ENCODE measurements around the gene RIN2.

Gene RIN2

DNA sequence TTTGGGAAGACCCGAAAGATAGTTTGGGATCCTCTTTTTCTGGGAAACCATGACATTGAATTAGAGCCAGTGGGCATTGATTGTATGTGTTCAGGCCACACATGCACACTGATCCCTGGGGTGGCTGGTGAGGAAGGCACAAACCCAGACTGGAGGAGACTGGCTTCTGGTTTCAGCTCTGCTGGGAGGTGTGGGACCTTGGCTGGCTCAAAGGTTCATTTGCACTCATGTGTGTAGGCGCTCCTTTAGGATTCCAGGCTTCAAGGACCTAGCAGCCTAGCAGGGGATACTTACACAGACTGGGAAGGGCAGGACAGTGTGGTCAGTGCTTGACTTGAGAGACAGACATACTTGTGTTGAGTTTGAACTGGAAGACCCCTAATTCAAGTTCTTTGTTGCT, 7.2 kb downstream of the RIN2 start:
- DNase-seq (ENCODE audit: low read depth in 2 of 2, low spot score in 1 of 2): no peak

DNA sequence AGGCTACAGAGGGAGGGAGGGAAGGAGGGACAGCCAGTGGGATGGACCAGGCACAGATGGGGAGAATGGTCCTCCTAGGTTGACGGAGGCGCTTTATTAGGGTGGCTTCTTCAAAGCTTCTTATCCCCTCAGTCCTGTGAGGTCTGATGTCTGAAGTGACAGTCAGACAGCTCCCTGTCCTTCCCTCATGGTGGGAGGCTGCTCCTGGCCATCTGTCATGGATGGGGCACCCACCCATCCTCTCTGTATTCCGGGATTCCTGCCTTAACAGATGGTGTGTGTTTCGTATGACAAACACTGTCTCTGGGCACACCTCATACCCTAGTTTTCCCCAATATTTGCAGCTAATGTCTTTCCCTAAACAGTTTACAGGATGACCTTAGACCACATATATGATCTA, 7.9 kb downstream of the RIN2 start:
- DNase-seq (ENCODE audit: low read depth in 2 of 2, low spot score in 1 of 2): no peak

DNA sequence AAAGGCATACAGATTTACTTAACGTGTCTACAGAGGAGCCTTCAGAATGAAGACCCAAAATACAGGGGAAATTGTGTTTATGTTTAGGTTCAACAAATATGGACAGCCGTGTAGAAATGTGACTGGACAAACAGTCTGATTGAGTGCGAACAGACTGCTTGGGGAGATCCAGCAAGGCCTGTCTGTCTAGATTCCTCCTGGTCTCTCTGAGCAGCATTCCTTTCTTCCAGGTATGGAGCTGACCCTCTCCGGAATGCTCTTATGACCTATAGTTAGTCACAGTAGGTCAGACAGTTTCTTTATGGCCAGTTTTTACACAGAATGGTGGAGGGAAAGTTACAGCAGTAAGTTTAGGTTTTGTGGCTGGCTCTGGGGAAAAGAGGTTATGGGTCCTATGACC, 9.0 kb downstream of the RIN2 start:
- DNase-seq (ENCODE audit: low read depth in 2 of 2, low spot score in 1 of 2): no peak

DNA sequence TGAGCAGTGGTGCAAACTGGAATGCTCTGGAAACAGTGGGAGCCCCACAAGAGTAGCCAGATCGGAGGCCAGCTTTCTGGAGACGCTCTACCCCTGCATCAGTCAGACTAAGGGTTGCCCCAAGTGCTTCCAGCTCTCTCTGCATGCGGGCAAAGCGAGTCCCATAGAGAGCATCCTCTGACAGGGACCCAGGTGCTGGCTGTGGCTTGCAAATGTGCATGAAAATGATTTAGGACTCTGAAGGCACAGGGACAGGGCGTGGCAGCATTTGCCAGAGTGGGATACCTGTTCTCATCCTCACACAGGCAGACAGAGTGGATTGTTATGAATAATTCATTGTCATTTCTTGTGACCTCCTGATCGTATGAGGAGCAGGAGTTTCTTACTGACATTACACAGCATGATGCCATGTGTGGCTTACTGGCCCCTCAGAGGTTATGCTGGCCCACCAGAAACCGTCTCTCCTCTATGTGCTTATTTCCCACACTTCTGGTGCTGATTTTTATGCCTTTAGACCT, 10.3 kb downstream of the RIN2 start:
- DNase-seq (ENCODE audit: low read depth in 2 of 2, low spot score in 1 of 2): no peak

DNA sequence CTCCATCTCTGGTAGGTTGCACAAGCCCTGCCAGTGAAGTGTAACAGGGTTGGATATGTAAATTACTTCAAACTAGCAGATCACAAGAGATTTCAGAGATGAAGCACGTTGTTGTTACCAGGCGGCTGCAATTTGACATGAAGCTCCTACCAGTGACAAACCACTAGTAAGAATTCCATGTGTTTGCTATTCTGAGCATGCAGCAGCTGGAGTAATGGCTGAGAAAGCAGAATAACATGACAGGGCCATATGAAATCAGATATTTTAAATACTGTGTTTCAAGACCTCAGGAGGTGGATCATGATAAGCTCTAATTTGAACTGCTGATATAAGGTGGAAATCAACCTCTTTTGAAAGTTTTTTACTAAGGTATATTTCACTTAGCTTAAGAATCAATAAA, 11.4 kb downstream of the RIN2 start:
- DNase-seq (ENCODE audit: low read depth in 2 of 2, low spot score in 1 of 2): no peak

DNA sequence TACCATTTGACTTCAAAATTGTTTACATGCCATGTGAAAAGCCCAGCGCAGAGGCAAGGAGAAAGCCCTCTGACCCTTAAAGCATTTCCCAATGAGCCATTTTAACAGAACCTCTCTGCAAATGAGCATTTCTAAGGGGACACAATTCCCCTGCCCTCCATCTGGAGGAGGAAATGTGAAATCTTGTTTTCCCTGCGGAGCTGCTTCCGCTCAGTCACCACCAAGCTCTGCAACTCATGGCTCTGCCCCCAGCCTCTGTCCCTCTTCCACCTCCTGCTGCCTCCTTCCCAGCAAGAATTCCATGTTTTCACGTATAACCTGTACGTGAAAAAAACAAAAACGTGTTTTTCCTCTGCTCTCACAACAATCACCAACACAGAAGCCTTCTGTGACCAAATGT, 12.3 kb downstream of the RIN2 start:
- DNase-seq (ENCODE audit: low read depth in 2 of 2, low spot score in 1 of 2): no peak

DNA sequence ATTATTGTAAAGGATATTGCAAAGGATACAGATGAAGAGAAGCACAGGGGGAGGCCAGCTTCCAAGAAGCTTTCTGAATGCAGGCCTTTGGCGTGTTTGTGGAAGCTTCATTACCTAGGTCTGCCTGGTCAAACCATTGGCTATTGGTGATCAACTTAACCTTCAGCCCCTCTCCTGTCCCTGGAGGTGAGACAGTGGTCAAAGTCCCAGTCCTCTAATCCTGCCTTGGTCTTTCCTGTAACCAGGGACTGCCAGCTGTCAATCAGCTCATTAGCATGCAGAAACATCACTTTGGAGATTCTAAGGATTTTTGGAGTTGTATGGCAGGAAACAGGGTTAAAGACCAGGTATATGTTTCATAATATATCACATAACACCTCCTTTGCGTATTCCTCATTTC, 13.0 kb downstream of the RIN2 start:
- no peak for DNase-seq (ENCODE audit: low read depth in 2 of 2, low spot score in 1 of 2)

DNA sequence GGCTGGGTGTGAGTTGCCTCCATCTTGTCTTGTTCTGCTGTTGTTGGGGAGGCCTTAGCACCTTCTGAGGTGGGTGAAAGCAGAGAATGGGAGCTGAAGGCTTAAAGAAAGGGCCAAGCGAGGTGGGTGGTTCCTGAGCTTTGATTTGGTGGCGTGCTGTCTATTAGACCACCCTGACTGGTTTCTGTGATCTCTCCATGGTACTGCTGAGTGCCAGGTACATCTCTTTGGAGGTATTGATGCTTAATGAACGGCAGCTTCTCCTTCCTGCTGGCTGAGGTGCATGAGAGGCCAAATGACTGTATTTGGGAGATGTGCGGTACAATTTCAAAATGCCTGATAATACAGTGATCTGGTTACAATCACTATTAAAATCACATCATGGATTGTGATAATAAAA, 15.4 kb downstream of the RIN2 start:
- DNase-seq (ENCODE audit: low read depth in 2 of 2, low spot score in 1 of 2): no peak

DNA sequence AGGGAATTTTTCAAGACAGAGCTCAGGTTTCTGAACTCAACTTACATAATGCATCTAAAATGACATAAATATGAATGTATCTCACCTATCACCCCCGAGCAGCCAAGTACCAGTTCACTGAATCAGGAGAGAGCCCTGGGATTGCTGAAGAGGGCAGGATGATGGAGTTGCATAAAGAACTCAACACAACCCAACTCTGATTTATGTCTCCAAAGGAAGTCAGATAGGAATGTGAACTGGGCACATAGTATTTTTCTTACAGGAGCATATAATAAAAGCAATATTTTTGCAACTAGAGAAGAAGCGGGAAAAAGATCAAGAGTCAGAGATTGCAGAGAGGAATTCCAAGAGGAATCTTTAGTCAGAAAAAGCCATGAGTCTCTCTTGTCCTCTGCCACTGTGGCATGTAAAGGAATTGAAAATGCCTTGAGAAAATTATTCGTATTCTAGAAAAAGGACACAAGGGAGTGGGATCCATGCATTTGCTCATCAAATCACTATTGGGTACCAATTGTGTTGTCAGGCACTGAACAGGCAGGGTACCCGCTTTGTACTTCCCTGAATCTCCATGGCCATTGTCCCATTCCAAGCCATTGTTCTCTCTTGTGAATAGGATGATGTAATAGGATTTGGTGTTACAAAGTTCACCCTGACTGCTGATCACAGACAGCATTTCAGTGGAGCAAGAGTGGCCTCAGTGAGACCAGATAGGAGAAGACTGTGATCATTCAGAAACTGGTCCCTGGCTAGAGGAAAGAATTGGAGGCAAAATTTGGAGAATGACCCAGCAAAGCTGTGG, 16.3 kb downstream of the RIN2 start:
- no peak for DNase-seq (ENCODE audit: low read depth in 2 of 2, low spot score in 1 of 2)

DNA sequence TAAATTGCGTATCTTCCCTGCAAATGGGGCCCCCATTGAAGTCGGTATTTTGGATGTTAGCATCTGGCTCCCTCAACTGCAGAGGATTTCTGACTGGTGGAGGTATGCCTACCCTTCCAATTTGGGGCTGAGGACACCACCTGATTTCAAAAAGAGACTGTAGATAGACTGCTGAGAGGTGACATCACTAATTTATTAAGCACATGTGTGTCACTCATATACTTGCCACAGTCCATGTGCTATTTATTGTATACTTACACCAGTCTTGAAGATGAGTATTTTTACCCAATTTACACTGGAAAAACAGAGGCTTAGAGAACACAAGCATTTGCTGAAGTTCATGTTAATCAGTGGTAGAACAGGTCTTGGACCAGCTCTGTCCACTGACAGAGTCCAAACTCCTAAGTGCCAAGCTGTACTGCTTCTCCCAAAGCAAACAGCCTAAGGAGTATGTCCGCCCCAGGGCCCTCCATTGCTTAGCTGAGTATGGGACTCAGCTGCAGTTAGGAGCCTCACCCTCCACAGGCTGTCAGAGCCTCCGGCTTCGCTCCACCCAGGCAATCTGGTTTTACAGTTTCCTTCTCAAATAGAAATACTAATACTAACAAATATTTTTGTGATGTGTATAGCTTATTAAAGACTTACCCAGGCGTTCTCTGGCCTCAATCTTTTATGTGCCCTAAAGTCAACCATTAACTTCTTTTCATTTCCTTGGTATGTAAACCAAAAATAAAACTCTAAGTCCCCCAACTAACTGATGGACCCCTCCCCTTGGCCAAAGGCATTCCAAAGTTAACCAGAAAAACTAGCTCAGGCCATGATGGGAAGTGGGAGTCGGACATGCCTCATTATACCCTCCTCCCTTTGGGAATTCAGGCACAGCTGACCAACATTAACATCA, 17.5 kb downstream of the RIN2 start:
- no peak for DNase-seq (ENCODE audit: low read depth in 2 of 2, low spot score in 1 of 2)

DNA sequence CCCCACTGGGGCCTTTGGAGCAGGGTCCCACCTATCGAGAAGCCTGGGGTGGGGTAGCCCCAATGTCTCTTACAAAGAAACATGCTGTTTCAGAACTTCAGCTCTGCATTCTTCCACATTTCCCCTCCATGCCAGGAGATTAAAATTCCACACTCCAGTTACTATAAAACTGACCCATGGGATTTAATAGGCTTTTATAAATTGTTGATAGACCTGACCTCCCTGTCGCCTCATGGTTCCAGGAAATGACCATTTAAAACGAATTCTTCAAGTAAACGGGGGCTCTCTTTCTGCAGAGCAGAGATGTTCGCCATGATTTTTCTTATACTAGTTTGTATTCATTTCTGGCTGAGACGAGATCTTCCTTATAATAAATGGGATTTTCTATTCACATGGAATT, 19.3 kb downstream of the RIN2 start:
- no peak for DNase-seq (ENCODE audit: low read depth in 2 of 2, low spot score in 1 of 2)

DNA sequence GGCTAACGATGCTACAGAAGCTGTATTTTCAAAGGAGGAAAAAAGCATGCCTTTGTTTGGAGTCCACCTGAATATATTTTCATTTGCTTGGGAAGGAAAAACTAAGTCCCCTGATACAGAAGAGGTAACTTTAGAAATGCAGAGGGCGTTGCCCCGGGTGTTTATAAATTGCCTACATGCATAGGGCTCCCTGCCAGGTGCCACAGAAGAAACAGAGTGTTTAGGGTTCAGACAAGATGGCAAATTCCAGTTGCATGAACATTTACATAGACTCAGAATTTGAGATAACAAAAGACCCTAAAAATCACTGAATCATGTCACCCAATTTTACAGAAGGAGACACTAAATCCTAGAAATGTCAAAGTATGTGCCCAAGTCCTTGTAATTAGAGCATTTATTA, 19.9 kb downstream of the RIN2 start:
- no peak for DNase-seq (ENCODE audit: low read depth in 2 of 2, low spot score in 1 of 2)

DNA sequence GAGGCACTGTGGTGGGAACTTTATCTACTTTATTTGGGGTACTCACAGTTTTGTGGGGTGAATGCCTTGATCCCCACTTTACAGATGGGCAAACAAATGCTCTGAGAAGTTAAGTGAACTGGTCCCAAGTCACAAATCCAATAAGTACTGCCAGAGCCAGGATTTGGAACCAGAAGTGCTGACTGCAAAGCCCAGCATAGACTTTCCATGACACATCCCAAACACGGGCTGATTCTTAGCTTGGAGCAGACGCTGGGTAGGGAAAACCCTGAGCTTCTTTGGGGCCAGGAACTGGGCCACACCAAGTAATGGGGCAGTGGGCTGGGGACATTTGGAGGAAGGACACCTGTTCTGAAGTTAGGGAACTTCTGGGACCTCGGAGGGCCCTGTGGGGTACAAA, 20.3 kb downstream of the RIN2 start:
- no peak for DNase-seq (ENCODE audit: low read depth in 2 of 2, low spot score in 1 of 2)

DNA sequence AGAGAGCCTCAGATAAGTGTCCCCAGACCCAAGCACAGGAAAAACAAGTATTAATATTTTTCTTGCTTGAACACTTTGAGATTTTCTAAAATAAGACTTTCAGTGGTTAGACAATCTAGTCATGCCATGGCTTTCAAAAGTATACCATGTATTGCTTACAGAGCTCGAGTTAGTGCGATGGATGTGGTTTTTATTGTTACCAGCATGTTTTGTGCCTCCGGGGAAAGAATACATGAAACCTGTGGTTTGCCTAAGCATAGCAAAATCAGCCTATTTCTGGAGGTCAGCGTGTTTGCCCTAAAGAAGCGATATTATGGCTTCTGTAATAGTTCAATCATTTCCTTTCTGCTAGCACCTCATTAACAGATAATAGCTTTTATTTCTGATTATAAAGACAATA, 21.6 kb downstream of the RIN2 start:
- no peak for DNase-seq (ENCODE audit: low read depth in 2 of 2, low spot score in 1 of 2)

DNA sequence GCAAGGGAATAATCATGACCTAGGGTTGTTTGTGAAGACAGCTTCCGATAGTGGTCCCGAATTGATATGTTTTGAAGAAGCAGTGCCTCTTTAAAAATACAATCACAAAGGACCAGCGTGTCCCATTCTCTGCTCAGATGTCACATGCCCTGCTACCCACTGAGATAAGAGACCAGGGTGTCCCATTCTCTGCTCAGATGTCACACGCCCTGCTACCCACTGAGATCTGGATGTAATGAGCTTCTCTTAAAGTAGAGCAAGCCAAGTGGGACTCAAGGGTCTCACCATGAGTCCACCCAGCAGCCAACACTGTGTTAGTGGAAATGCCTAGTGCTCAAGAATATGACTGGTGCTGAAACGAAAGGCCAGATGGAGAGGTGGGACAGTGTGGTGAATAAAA, 22.2 kb downstream of the RIN2 start:
- DNase-seq (ENCODE audit: low read depth in 2 of 2, low spot score in 1 of 2): no peak

DNA sequence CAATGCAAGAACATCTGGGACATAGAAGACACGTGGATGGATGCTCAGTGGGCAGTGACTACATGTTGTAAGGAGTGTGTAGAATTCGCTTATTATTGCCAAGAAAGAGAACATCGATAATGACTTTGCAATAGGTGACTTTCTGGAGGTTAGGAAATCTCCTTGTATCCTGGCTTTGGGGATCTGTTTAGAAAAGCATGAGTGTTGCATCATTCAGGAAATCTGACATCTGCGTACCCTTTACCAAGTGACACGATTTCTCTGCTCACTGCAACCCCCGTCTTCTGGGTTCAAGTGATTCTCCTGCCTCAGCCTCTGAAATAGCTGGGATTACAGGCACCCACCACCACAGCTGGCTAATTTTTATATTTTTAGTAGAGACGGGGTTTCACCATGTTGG, 23.2 kb downstream of the RIN2 start:
- DNase-seq (ENCODE audit: low read depth in 2 of 2, low spot score in 1 of 2): no peak

DNA sequence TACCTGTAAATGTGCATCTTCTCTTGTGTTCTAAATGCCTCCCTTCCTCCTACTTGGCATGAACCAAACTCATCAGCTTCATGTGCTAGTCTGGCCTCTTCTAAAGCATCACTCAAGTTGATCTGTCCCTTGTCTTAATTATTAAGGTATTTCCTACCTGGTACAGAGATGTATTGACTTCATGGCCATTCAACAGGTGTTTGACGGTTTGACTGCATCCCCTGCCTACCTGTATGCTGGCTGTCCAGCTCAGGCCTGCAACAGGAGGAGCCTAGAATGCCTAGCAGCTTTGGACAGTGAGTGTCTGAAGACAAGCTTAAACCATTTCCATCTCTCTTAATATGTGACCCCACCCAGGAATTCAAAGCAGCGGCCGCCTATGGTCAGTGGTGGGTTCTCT, 24.6 kb downstream of the RIN2 start:
- no peak for DNase-seq (ENCODE audit: low read depth in 2 of 2, low spot score in 1 of 2)

DNA sequence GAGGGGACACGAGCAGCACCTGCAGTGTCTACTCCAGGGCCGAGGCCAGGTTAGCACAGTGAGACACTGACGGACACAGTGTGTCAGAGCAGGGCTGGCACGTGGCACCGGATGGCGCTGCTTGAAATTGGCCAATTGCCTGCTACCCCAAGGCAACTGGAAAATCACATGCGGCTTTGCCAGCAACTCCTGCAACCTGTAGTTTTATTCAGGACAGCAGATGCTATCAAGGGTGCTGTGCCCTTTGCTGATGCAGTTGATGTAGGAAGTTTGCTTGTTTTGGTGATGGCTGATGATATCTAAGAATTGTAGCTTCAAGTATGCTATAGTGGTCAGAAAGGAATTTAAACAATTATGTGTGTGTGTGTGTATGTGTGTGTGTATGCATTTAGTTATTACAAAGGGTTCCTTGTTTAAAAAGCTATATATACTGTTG, 25.9 kb downstream of the RIN2 start:
- no peak for DNase-seq (ENCODE audit: low read depth in 2 of 2, low spot score in 1 of 2)

DNA sequence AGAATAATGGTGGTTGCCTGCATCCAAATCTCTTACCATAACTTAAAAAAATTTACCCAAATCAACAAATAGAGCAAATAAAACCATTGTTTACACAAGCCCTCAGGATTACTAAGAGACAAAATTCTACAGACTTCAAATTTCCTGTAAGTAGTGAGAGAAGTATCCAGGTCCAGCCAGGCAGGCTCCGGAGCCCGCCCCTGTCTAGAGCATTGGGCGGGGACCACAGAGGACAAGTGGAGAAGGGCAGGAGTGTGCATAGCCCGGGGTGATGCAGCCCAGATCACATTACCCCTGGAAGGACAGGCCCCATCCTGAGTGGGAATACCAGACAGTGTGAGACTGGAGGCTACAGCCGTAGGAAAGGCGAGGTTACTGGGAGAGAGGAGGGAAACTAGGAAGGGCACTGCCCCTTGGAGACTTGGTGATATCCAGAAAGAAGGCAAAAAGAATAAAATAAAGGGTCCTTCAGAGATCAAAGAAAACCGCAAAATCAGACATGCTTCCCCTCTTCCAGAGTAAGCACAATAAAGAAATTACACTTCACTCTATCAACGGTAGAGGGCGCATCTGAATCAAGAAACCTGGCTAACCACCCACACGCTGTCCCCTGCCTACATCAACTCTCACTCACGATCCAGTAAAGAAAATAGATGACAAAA, 26.6 kb downstream of the RIN2 start:
- DNase-seq (ENCODE audit: low read depth in 2 of 2, low spot score in 1 of 2): no peak

DNA sequence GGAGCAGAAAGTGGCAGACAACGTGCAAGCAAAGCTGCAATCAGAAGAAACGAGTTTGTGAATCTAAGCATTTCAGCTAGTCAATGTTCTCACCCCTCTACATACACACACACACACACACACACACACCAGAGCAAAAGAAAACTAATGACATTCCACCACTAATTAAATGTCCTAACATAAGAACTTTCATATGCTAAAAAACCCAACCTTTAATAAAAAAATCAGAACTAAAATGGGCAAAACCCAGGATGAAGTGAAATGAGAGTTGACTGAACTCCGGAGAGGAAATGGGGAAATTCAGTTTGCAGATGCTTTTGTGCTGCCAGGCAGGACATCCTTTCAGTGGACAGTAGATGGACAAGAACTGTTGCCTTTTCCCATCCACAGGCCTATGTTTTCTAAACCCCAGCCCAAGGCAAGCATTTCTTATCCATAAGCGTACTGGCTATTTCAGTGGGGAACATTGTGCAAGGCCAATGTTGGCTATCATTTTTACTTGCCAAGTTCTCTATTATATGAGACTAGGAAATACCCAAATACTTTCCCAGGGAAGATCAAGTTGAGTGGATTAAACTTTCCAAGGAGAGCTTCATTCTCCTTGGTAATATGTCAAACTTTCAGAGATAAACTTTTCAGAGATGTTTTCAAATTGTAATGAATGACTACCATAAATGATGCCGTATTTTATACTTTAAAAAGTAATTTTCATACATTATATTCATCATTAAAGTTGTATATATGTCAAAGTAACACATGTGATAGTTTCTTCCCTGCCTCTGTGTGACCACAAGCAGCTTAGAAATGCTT, 27.3 kb downstream of the RIN2 start:
- no peak for DNase-seq (ENCODE audit: low read depth in 2 of 2, low spot score in 1 of 2)

DNA sequence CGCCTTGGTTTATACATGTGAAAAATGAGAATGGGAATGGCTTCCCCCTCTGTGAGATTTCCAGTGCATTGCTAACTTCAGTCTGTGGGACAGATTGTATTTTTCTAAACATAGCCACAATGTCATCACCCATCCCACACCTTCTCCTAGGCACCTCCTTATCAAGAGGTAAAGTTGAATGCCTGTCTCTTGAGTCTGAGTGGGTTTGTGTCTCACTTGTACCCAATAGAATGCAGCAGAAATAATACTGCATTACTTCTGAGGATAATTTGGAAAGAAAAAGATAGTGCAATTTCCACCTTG, 27.9 kb downstream of the RIN2 start:
- DNase-seq (ENCODE audit: low read depth in 2 of 2, low spot score in 1 of 2): no peak

Data from stimulated activated CD8-positive, alpha-beta memory T cell treated with anti-CD3 and anti-CD28 coated beads, Interleukin-4, amount 100 ng/mL, for 1 hour (primary cell).